ENCODE results near the gene L3MBTL4.

Gene L3MBTL4

DNA sequence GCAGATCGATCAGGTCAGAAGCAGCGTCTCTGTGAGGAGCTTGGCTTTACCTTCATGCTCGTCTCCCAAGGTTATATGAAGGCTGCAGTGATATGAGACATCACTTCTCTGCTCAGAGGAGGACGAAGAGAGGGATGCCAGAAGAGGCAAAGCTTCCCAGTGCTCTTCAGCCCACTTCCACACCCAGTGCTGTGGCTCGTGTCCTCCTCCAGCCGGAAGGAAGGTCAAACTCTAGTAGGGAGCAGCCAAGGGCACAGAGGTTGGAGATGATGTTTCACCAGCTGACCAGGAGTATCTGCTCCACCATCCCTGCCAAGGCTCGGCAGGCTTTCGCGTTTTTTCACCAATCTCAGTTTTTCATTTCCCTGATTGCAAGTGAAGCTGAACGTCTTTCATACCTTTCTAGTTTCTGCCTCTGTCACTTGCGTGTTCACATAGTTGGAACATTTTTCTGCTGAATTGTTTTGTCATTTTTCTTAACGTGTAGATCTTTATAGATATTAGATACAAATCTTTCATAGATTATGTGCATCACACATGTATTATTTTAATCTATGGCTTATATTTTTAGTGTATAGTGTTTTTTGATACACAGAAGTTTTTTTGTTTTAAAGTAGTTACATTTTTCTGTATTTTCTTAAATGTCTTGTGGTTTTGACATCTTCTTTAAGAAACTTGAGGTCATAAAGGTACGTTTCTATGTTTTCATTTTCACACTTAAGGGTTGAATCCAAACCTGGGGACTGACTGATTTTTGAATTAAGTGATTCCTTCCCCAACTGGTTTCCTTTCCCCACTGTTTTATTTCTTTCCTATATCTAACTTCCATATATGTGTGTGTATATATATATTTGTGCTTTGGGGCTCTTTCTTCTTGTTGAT lies 23.5 kb upstream of the L3MBTL4 start:
- TF ChIP-seq CTCF (IDR thresholded peaks at IDR 0.05; ENCODE audit: insufficient read depth, low read length, missing control alignments) = no peak
- DNase-seq (ENCODE audit: low read depth, low spot score) = no peak
- CTCF ChIA-PET = no interaction called here
- no peak overlapping the region for H3K4me3 ChIP-seq (ENCODE audit: low read depth, low read length)
- POLR2A ChIA-PET = no interaction called here

DNA sequence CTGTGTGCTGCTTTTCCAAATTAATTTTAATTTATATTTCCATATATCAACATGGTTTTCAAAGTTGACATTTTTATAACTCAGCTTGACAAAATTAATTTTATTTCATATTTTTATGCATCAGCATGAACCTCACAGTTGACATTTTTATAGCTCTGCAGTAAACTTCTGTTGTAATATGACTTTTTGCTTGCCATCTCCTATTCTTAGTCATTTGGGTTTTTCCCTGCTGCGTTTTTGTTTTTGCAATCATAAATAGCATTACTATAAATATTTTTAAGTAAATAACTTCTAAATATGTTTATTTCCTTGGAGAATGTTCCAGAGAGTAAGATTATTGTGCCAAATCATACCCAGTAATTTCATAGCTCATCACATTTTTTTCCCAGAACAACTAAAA lies 21.0 kb upstream of the L3MBTL4 start:
- no peak overlapping the region for H3K4me3 ChIP-seq (ENCODE audit: low read depth, low read length)
- ChIA-PET POLR2A (no interaction called here), CTCF (no interaction called here)
- no peak for DNase-seq (ENCODE audit: low read depth, low spot score)
- no peak for TF ChIP-seq CTCF (IDR thresholded peaks at IDR 0.05; ENCODE audit: insufficient read depth, low read length, missing control alignments)

DNA sequence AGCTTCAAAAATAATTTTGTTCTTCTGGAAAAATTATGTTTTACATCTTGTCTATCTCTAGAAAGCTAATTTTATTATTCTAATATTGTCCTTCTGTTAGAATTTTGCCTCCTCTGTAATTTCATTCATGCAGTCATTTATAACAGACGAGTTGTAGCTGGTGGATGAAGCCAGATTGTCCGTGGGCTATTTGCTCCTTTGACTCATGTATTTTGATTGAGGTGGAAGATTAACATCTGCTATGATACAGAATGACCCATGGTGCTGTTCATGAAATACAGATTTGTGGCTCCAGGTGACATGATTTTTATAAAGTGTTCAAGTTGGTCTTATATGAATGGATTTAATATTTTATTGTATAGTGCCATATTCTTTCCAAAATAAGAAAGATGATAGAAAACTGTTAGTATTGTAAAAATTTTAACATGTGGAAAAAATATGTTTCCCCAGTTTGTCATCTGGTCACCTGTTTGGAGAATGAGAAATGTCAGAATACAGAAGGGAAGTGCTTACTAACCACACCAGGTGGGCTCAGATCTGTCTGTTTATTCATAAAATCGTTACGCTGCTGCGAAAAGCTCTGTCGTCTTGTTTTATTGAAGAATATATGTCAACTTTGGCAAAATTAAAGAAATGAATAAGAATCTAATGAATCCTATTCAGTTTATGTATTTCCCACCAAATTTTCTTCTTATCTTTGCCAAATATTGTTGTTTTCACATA lies 20.4 kb upstream of the L3MBTL4 start:
- no peak for DNase-seq (ENCODE audit: low read depth, low spot score)
- H3K4me3 ChIP-seq (ENCODE audit: low read depth, low read length) = no peak overlapping the region
- POLR2A ChIA-PET = no interaction called here
- CTCF ChIA-PET = no interaction called here
- TF ChIP-seq CTCF (IDR thresholded peaks at IDR 0.05; ENCODE audit: insufficient read depth, low read length, missing control alignments) = no peak

DNA sequence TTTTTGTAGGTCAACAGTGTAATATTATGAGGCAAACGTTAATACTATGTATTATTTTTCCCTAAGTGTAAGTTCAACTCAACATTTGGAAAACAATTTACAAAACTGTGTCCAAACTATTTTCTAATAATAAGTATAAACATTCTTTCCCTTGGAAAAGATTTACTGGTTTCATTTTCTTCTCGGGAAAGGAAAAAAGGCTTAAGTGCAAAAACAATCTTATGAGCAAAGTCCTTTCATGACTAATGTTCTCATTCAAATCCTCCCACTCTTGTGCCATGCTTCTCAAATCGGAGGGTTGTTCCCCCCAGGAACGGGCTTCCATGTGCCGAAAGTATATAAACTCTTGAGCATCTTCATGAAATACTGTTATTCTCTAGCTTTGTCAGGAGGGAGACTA lies 19.8 kb upstream of the L3MBTL4 start:
- TF ChIP-seq CTCF (IDR thresholded peaks at IDR 0.05; ENCODE audit: insufficient read depth, low read length, missing control alignments) = no peak
- DNase-seq (ENCODE audit: low read depth, low spot score) = no peak
- no peak overlapping the region for H3K4me3 ChIP-seq (ENCODE audit: low read depth, low read length)
- CTCF ChIA-PET = no interaction called here
- POLR2A ChIA-PET = no interaction called here

GRCh38 chr18:6431659-6432318 lies 17.1 kb upstream of the L3MBTL4 start:
- POLR2A ChIA-PET = no interaction called here
- CTCF ChIA-PET = no interaction called here
- TF ChIP-seq CTCF (IDR thresholded peaks at IDR 0.05; ENCODE audit: insufficient read depth, low read length, missing control alignments) = no peak
- H3K4me3 ChIP-seq (ENCODE audit: low read depth, low read length) = no peak overlapping the region
- DNase-seq (ENCODE audit: low read depth, low spot score) = no peak

GRCh38 chr18:6428851-6429395 lies 14.2 kb upstream of the L3MBTL4 start:
- CTCF ChIA-PET = no interaction called here
- no peak overlapping the region for H3K4me3 ChIP-seq (ENCODE audit: low read depth, low read length)
- POLR2A ChIA-PET = no interaction called here
- no peak for TF ChIP-seq CTCF (IDR thresholded peaks at IDR 0.05; ENCODE audit: insufficient read depth, low read length, missing control alignments)
- DNase-seq (ENCODE audit: low read depth, low spot score) = no peak
